GM18505 (cell line): ENCODE measurements around the gene HS2ST1.
A peak's percentile ranks its signal among the peaks of the same experiment; 100 is the strongest.
"Not testable (repeated sequence)": the region's sequence is repeated elsewhere in the genome, so short reads cannot be mapped to it uniquely, and the experiment has no call there.

ENCODE experiments used
- ATAC-seq: cut with Tn5 transposase; IDR thresholded peaks from one replicate; pipeline ENCODE4 v1.9.1; 2021; ENCODE audit not compliant: unreplicated experiment
- POLR2A ChIP-seq: IDR thresholded peaks from 4 replicates; pipeline ENCODE4 v1.6.1; 2011; ENCODE audit warnings: borderline replicate concordance; ENCODE audit not compliant: insufficient read depth, insufficient read length; ENCODE audit errors: extremely low read depth

The HS2ST1 gene

DNA sequence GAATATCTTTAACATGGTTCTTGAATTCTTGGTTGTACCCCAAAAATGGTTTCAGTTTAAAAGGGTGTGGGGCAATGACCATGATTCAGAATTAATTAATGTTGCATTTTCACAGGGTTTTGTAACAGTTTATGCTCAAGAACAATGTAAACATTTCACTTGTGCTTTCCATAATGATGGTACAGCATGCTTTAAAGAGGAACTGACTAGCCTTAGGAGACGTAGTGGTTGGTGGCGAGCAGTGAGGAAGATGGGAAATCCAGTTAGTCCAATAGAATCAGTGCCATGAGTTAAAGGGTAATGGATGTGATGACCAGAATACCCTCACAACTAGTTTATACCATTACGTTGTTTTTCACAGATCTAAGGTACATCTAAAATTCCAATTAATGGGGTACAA is 138.0 kb downstream of the HS2ST1 start:
- ATAC-seq = no peak
- no peak for TF ChIP-seq POLR2A

DNA sequence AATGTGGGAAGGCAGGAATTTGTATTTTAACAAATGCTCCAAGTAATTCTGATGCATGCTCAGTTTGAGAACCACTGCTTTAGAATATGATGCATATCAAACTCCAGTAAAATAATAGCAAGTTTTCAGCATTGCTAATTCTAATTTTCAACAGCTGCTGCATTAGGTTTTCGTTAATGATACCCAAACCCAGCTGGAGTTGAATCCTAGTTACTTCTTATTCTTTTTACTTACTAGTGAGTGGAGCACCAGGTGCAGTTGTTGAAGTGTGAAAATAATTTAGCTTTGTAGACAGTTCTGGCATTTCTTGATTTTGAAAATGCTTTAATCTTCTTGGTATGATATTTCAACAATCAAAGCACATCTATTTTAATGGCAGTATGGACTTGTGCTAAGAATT is 138.5 kb downstream of the HS2ST1 start:
- ATAC-seq = no peak
- TF ChIP-seq POLR2A = no peak

DNA sequence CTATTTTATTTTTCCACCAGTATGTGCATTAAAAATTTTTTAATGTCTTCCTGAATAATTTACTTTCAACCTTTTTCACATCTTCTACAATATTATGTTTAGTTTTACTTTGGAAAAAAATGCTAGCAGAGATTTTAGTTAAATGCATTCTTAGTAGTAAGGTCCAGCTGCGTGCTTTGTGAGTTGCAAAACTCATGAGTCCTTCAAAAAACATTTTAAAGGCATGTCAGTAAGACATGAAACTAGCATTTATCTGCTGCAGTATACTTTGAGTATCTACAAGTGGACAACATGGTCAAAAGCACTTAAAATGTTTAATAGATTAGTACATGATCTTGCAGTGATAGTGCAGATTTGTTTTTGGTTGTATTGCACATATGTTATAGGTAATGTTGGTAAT is 139.0 kb downstream of the HS2ST1 start:
- TF ChIP-seq POLR2A = no peak
- ATAC-seq = no peak

DNA sequence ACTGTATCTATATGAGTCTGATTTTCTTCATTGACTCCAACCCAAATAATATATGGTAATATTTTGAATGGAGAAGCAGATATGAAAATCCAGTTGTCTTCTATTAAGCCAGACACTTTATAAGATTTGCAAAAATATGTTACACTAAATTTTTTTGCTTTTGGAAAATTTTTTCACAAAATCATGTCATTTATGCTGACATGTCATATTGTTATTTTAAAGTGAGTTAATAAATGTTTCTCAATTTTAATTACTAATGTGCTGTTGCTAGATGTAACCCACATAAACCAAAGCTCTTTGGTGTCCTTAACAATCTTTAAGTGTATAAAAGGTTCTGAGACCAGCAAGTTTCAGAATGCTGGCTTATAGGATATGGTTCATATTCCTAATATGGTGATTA is 142.5 kb downstream of the HS2ST1 start:
- ATAC-seq = no peak

DNA sequence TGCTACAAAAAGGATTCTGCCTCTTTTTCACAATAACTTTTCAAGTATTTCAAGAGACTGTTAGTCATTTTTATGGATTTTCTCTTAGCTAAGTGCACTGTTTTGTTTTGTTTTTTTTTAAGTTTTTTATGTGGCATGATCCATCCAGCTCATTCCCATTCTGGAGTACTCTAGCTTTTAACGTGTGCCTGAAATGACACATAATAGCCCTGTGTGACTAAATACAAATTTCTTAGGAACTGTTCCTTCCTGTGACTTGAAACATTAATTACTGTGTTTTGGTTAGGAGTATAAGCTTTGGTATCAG is 143.9 kb downstream of the HS2ST1 start:
- ATAC-seq = no peak
- no peak for TF ChIP-seq POLR2A

More for the DNA sequence above, 142.5 kb downstream of the HS2ST1 start:
- no peak for TF ChIP-seq POLR2A

DNA sequence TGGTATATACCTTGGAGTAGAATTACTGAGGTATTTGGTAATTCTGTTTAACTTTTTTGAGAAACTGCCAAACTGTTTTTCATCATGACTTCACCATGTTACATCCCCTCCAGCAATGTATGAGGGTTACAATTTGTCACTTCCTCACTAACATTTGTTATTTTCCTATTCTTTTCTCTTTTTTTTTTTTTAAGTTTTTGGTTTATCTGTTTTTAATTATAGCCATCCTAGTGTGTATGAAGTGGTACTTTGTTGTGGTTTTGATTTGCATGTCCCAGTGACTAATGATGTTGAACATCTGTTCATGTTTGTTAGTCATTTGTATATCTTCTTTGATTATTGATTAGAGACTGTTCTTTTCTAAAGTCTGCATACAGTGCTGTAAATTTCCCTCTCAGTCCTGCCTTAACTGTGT is 147.3 kb downstream of the HS2ST1 start:
- TF ChIP-seq POLR2A = no peak
- peak; percentile 37 for ATAC-seq

DNA sequence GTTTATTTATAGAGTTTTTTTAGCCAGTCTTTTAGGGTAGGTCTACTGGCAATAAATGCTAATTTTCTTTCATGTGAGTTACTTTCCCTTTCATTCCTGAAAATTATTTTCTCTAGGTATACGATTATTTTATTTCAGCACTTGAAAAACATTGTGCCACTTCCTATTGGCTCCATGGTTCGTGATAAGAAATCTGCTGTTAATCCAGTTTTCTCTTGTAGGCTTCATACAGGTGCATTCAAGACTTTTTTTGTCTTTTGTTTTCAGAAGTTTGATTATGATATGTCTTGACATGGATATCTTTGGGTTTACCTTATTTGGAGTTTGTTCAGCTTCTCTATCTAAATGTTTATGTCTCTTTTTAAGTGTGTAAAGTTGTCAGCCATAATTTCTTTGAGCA is 148.3 kb downstream of the HS2ST1 start:
- no peak for ATAC-seq
- TF ChIP-seq POLR2A = no peak

DNA sequence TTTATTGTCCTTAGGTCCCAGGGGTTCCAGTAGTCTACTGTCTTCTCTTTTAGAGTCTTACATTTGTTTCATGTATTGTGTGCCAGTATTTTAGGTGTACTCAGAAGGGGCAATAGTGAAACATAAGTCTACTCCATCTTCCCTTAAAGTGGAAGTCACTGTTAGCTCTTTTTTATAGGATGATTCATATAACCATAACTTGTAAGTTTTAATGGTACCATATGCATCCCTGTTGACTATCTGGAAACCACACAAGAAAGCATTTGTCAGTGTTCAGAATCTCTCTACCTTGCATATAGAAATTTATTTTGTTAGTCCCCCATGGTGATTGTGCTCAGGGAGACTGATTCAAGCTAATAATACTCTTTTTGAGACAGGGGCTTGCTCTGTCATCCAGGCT is 149.9 kb downstream of the HS2ST1 start:
- no peak for TF ChIP-seq POLR2A
- ATAC-seq = no peak

DNA sequence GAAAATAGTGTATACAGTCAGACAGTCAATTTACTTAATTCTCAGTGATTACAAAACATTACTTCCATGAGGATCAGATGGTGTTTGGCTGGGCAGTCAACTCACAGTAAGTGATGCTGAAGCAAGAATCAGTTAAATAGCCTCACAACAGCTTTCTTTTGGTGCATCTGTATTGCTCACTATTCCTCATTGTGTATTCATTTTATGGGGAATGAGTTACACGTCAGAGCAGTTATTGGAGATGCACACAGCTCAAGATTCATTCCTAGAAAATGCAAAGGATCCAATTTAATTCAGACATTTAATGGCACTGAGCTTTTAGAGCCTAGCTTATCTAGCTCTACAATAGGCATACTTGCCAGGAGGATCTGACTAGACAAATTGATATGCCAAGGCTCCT is 150.6 kb downstream of the HS2ST1 start:
- no peak for TF ChIP-seq POLR2A
- ATAC-seq = no peak

DNA sequence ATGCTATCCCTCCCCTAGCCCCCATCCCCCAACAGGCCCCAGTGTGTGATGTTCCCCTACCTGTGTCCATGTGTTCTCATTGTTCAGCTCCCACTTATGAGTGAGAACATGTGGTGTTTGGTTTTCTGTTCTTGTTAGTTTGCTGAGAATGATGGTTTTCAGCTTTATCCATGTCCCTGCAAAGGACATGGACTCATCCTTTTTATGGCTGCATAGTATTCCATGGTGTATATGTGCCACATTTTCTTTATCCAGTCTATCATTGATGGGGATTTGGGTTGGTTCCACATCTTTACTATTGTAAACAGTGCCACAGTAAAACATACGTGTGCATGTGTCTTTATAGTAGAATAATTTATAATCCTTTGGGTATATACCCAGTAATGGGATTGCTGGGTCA is 152.3 kb downstream of the HS2ST1 start:
- ATAC-seq = not testable (repeated sequence)

DNA sequence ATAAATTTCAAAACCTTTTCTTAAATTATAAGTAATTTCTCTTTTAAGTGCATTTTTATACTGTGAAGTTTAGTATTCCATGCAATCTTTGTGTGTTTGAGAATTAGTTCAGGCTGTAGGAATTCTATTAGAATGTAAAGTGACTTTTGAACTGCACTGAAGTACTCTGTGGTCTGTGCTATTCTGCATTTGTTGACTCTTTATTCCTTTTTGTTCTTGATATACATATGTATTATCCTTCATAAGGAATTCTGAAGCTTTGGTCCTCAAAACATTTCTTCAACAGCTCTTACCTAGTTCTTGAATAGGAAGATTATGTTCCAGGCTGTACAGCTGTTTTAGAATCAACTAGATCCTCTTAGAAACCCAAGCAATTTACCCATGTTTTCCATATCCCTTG is 158.0 kb downstream of the HS2ST1 start:
- ATAC-seq = no peak
- TF ChIP-seq POLR2A = no peak

DNA sequence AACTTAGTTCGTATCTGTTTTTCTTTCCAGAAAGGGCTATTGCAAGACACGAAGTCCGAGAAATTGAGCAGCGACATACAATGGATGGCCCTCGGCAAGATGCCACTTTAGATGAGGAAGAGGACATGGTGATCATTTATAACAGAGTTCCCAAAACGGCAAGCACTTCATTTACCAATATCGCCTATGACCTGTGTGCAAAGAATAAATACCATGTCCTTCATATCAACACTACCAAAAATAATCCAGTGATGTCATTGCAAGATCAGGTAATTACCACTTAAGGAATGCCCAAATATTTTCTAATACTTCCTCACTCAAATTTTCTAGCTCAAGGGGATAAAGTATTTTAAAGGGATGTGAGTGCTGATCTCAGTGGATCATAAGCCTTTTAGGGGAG is 158.5 kb downstream of the HS2ST1 start:
- ATAC-seq = no peak
- TF ChIP-seq POLR2A = no peak

DNA sequence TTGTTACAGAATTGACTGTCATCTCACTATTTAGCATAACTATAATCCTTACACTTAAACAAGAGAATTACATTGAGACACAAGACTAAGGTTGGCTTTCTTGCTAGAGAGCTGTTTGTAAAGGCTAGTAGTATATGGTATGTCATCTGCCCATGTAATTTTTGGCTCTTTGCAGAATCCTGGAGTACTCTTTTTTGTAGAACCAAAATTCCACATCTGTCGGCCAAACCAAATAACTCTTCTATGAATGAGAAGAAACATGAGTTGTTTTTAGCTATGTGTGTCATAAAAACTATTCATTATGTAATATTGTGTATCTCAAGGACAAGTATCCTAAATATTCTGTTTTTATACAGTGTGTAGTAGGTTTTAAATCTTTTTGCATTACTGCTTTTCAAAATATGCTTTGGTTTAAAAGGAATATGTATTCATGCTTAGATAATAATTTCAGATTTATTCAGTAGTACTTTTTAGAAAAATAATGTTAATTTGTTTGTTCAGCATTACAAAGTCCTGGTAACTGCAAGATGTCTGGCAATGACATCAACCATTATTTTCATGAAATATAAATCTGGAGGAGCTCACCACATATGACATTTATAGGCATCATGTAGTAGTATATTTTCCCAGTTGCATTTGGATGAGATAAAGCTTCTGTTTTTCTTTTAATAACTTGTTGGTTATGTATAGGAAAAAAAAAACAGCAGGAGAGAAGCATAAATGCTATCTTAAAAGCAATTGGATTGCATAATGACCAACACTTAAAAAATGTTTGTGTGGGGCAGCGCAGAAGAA is 159.8 kb downstream of the HS2ST1 start:
- ATAC-seq = no peak
- TF ChIP-seq POLR2A = no peak

DNA sequence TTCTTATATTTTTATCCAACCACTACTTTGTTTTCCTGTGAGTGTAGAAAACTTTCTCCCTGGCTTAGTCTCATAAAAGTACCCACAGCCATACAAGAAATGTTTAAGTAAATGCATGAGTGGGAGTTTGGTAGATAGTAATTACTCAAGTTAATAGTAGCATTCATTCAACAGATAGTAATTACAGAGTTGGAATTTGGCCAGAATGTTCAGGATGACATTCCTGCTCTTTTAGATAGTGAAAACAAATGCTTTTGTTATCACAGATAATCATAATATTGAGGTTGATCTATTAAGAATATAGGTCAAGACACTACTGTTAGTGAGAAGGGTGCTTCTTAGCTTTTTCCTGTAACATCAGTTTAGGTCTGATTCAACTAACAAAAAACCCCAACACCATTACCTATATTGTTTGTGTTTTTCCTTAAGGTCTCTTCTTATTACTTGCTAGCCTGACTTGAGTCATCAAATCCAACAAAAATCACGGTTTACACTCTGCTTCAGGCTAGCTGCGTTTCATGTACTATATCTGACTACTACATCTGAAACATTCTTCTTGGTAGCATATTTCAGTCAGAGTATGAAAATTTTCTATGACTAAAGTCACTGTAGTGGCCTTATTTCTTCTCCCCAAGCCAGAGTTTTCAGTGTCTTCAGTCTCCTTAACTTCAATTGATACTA is 163.7 kb downstream of the HS2ST1 start:
- no peak for ATAC-seq
- no peak for TF ChIP-seq POLR2A
